NCI-H146 treated with DMSO at 0.1 percent for 48 hours (cell line): ENCODE measurements around the gene FBXL22.
"Not testable (repeated sequence)": the region's sequence is repeated elsewhere in the genome, so short reads cannot be mapped to it uniquely, and the experiment has no call there.

ENCODE experiments used
- DNase-seq: peaks from one replicate; lab custom pipeline; 2025; ENCODE audit not compliant: unreplicated experiment; lab: John Stamatoyannopoulos, UW

Gene FBXL22

GRCh38 chr15:63611177-63611576 lies 14.0 kb downstream of the FBXL22 start:
- no peak for DNase-seq

- no peak for DNase-seq
Observed at GRCh38 chr15:63612300-63612699, 15.1 kb downstream of the FBXL22 start.

- DNase-seq, result no peak
Observed at GRCh38 chr15:63615935-63616334, 18.7 kb downstream of the FBXL22 start.

GRCh38 chr15:63617147-63617546 lies 20.0 kb downstream of the FBXL22 start:
- not testable (repeated sequence) for DNase-seq

- not testable (repeated sequence) for DNase-seq
Observed at GRCh38 chr15:63617627-63618026, 20.4 kb downstream of the FBXL22 start.

GRCh38 chr15:63620760-63621159 lies 23.6 kb downstream of the FBXL22 start:
- not testable (repeated sequence) for DNase-seq

- no peak for DNase-seq
Observed at GRCh38 chr15:63623232-63623969, 26.2 kb downstream of the FBXL22 start.

- no peak for DNase-seq
Observed at GRCh38 chr15:63626955-63627354, 29.8 kb downstream of the FBXL22 start.

- DNase-seq, result no peak
Observed at GRCh38 chr15:63628123-63628822, 31.1 kb downstream of the FBXL22 start.

GRCh38 chr15:63630036-63630751 lies 33.0 kb downstream of the FBXL22 start:
- no peak for DNase-seq

GRCh38 chr15:63633312-63633711 lies 36.1 kb downstream of the FBXL22 start:
- DNase-seq, result no peak

GRCh38 chr15:63634154-63634553 lies 37.0 kb downstream of the FBXL22 start:
- DNase-seq, result no peak

GRCh38 chr15:63636518-63637061 lies 39.4 kb downstream of the FBXL22 start:
- no peak for DNase-seq

- DNase-seq, result no peak
Observed at GRCh38 chr15:63638839-63639238, 41.7 kb downstream of the FBXL22 start.

- DNase-seq, result no peak
Observed at GRCh38 chr15:63640146-63640545, 43.0 kb downstream of the FBXL22 start.
